Measurements from ENCODE around the gene VENTX.

GRCh38 chr10:133249094-133249780, 11.6 kb downstream of the VENTX start:
- TF ChIP-seq CTCF (IDR thresholded peaks at IDR 0.05) = no peak
- TF ChIP-seq SIN3A (IDR thresholded peaks at IDR 0.05; ENCODE audit: borderline replicate concordance, insufficient read depth, low read depth, low read length) = no peak
- no peak for TF ChIP-seq POLR2AphosphoS5 (IDR thresholded peaks at IDR 0.05; ENCODE audit: low read depth, low read length)
- no peak for TF ChIP-seq REST (IDR thresholded peaks at IDR 0.05; ENCODE audit: insufficient read depth in 1 of 2, low read depth in 2 of 2, low read length in 1 of 2)
- TF ChIP-seq TCF7L2 (IDR thresholded peaks at IDR 0.05; ENCODE audit: low read depth, low read length) = no peak

All from Panc1 (cell line).